Colon (tissue), 2 donors: ENCODE measurements around the gene PACRG.

ENCODE experiments used
- FAIRE-seq: peaks from 2 replicates; lab custom pipeline; 2012; peaks lifted over from hg19 to GRCh38; lab: Jason Lieb, UNC
- donor health status: control.
- donor health status: control.

PACRG gene

DNA sequence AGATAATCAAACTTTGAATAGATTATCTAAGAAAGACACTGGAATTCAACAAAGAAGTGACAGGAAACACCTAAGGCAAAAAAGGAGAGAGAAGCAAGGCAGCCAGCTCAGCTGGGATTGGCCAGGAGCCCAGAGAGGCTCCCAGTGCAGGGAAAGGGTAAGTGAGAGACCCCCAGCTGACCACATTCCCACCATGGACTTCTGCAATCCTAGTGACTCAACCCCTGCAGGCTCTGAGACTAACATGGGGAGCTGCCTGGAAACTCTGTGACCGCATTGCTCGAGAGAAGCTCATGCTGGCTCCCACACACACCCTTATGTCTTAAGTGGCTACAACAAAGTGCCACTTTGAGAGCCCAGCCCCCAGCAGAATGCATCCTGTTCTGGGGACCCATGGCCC is 215.1 kb downstream of the PACRG start:
- no peak for FAIRE-seq

DNA sequence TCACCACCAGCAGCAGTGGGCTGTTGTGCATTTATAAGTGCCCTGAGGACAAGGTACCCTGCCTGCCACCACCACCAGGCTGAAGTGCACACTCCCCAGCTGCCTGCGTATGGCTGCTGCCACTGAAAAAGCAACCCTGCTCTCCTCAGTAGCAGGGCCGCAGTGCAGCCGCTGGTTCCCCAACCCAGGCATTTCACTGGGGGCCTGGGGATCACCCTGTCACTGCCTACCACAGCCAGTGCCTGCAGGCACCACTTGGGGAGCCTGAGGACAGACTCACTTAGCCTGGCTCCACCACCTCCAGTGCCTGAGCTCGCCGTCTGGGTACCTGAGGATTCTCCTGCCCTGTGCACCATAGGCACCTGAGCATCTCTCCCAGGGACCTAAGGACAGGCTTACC is 215.6 kb downstream of the PACRG start:
- FAIRE-seq: no peak

DNA sequence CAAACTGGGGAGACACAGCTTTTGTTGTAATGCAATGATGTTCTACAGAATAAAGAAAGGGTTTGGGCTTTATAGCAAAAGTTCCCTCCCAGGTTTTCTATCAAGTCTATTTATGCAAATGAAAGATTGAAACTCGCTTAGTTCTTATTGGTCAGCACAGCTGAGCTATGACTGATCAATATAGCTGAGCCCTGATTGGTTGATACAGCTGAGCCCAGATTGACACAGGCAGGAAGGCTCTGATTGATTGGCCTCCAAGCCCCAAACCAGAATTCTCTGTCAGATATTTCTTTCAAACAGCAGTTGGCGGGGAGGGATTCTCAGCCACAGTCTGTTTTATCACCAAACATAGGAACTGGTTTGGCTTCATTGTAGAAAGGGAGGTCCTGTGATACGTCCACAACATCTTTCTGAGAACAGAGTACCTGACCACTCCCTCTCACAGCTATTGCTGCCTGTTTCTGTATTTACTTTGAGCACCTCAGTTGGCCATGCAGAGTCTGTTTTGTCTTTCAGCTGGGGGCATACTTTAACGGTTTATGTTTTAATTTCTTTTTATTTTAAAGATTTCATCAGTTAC is 223.5 kb downstream of the PACRG start:
- FAIRE-seq: no peak

DNA sequence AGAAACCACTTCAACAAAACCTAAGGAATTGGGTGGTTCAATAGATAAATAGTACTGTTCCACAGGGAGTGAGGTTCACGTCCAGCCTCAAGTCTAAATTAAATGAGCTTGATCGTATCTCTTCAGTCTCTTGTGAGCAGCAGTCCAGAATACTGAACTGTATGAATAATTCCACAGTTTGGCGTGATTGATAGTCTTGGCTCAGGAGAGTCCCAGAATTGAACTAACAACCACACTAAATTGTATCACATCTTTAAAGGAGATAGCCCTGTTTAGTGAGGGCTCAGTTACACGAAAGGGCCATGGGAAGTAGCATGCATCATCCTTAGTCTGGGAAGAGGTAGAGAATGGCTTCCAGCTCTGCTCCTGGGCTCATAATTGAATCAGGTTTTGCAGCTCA is 224.6 kb downstream of the PACRG start:
- no peak for FAIRE-seq

DNA sequence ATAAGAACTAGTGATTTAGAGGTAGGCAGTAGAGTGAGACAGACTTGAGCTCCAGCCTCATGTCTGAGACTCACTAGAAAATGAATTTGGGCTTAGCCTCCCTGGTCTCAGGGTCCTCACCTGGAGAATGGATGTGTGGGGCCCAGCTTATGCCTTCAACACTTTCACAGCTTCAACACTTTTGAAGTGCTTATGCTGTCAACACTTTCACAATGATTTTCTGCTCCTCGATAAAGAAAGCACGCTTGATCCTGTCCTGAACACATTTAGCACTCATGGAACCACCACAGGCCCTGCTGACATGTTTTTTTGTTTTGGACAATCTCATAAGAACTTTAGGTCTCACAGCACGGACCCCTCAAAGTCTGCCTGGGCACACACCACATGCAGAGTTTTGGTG is 229.3 kb downstream of the PACRG start:
- no peak for FAIRE-seq

DNA sequence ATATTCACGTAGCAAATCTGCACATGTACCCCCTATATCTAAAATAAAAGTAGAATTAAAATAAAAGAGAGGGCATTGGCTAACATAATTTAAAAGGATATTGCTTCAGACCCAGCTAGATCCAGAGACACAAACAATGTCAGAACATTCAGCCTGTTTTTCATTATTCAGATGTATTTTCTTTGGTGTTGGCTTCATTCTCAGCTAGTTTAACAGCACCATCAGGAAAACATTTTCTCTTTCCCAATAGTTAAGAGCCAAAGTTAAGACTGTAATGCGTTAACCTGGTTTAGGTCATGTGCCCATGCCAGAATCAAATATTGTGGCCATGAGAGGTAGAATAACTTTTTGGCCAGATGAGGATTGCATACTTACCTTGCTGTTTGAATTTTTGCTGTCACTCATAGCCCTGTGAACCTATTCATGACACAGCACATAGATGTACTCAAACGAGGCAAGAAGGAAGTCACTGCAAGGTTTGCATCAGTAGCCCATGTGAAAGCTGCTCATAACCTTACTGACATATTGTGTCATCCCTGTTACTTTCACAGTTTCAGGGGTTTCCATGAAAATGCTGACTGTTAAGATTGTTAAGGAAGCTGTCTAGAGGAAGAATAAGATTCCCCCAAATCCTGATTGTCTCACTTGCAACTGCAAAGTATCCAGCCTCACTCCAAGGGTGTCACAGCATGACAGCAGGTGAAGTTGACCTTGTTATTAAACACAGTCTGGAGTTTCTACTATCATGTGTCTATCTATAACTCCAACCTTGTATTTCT is 233.1 kb downstream of the PACRG start:
- no peak for FAIRE-seq

DNA sequence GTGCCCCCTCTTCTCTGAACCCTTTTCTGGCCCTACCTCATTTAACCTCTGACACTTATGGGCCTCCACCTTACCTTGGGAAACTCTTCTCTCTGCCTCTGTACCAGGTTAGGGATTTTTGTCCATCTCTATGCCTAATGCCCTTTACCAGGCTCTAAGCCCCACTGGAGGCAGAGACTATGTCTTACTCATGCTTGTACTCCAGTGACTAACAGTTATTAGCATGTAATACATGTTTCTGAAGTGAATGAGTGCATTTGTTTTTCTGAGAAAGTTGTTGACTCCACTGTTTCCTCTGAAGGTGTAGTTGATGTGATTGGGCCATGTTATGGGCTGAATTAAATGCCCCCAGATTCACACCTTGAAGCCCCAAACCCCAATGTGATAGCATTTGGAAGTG is 234.3 kb downstream of the PACRG start:
- no peak for FAIRE-seq

DNA sequence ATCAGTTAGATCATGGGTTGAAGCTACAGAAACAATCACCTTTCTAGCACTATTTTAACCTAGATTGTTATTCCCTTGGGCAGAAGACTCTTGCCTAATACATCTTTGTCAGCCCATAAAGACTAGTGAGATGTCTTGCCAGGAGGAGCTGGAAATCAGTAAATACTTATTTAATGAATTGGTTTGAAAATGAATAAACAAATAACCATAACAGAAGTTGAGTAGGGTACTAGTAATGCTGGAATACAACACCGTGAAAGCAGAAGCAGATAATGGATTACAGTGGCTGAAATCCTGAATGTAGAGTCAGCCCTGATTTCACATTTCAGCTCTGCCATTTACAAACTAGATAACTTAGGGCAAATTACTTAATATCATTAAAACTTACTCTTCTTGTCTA is 236.1 kb downstream of the PACRG start:
- FAIRE-seq: no peak

DNA sequence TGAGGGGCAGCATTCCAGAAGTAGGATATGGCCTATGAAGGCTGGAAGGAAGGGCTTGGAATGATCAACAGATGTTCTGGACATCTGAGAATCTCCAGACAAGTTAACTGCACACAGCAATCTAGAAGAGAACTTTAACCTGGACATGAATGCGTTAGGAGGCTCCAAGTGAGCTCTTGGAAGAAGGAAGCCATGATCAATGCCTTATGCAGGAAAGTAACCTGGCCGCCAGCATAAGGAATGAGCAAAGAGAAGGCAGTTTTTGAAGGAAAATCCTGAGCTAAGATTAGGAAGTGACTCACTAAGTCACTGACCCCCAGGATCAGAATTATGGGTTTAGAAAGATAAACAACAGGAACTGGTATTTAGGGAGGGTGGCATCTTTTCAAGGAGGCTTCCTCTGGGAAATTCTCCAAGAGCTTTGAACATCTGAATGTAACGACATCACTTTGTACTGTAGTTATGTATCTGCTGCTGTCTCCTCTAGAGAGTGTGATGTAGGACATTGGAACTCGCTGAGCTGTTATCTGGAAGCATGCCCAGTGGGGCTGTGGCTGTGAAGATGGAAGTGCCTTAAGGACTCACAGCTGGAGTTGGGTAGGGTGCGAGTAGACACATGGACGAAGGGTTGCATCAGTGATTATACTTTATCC is 236.8 kb downstream of the PACRG start:
- FAIRE-seq: no peak

DNA sequence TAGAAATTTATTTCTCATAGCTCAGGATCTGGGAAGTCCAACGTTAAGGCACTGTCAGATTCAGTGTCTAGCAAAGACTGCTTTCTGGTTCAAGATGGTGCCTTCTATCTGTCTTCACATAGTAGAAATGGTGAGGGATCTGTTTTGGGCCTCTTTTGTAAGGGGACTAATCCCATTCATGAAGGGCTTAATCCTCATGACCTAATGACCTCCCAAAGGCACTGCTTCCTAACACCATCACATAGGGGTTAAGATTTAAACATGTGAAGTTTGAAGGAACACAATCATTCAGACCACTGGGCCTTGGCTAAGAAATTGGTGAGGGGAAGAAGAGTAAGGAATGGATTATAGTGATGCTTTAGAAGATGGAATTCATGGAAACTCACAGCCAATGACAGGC is 237.6 kb downstream of the PACRG start:
- no peak for FAIRE-seq

DNA sequence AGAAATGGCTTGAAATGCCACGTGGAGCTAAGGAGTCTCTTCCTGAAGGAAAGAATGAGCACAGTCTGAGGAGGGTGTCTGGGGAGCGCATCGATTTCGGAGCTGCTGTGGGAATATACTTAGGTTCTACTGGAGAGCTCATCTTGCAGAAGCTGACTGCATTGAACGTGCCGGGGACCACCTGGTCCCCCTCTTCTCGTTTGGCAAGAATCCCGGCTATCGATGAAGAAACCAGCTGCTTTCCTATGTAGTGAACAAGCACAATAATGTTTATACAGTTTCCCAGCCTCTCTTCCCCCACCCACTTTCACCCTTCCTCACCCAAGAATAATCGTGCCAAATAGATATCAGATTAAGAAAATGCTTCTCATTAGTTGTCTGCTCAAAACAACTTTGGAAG is 242.5 kb downstream of the PACRG start:
- no peak for FAIRE-seq

DNA sequence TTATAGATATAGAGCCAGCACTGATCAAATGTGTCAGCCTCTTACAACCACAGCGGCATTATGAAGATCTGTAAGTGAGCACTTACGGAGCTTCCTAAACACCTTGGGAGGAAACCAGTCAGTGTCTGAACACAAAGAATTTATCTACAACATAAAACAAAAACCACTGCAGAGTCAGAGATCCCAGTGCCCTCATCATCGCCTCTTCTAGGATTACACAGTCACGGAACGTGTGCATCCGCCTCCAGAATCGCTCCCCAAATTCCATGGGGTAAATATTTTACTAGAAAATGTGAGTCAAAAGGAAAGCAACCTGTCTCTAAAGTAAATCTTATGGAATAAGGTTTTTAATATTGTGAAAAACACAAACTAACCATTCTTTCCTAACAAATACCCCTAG is 243.6 kb downstream of the PACRG start:
- no peak for FAIRE-seq

DNA sequence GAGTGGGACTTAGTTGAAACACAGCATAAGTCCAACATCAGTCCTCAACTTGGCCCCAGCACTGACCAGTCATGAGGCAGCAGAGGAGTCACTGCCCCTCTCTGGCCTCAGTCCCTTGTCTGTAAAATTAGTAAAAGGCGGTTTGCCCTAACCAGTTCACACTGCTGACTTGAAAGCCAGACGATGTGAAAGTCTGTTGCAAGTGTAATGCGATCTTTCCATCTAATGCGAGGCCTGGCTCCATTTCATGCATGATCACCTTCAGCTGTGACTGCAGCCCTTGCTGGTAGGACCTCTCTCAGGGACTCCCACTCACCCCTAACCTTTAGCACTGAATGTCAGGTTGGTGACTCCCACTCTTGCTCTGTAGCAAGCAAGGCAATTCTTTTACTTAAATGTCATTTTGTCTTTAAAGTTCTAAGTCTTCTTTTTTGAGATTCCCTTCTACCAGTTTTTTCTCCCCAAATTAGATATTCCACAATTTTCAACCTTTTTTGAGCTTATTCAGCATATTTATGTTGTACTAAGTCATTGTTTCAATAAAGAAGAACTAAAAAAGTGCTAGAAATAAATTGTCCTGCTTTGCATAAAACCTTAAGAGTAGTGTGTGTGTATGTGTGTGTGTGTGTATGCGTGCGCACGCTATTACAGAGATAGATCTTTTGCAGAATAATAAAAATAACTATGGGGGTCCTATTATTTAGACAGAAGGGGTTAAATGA is 245.5 kb downstream of the PACRG start:
- FAIRE-seq: no peak

DNA sequence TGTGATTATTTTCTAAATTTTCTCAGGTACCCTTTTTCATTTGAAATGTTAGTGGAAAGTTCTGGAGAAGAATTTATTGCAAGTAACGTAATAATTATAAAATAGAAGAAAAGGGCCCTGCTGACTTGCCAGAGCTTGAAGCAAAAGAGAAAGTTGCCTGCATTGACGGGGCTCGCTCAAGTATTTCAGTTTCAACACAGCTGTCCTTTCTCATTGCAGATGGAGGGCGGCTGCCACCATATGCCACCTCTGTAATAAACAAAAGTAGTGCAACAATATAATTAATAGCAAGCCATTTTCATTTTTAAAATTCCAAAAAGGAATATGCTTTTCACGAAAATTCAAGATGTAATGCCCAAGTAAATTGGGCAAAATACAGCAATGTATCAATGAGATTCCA is 246.2 kb downstream of the PACRG start:
- no peak for FAIRE-seq

DNA sequence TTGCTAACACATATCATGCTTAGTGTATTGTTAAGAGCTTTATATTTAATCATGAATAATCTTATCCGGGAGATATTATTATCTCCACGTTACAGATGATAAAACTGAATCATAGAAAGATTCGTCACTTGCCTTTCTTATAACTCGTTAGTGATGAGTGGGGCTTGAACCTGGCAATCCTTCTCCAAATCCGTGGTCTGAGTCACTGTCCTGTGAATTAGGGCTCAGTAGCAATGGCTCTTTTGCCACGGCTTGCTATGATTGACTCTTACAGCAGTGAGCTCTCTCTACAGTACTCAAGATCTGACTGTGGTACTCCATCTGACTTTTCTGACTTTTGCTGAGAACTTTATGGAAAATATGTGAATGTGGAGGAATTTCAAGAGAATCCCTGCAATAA is 246.9 kb downstream of the PACRG start:
- no peak for FAIRE-seq

DNA sequence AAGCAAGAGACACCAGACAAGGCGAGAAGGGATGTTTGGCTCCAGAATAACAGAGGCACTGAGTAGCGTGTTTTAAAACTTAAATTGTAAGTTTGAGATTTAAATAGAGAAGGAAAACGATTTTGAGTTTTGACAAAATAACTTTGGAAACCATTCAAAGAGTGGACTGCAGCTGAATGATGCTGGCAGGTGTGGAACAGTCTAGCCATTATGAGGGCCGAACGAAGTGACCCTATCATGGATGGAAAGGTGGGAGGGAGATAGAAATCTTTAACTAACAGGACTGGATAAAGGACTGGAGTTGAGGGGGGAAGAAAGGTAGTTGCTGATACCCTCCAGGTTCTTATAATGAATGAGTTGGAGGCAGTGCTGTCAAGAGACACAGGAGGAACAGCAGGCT is 248.4 kb downstream of the PACRG start:
- no peak for FAIRE-seq

DNA sequence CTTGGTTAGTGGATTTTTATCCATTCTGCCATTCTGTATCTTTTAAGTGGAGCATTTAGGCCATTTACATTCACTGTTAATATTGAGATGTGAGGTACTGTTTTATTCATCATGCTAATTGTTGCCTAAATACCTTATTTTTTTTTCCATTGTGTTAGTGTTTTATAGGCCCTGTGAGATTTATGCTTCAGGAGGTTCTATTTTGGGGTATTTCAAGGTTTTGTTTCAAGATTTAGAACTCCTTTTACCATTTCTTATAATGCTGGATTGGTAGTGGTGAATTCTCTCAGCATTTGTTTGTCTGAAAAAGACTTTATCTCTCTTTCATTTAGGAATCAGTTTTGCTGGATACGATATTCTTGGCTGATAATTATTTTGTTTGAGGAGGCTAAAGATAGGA is 255.5 kb downstream of the PACRG start:
- FAIRE-seq: peak; percentile 10

DNA sequence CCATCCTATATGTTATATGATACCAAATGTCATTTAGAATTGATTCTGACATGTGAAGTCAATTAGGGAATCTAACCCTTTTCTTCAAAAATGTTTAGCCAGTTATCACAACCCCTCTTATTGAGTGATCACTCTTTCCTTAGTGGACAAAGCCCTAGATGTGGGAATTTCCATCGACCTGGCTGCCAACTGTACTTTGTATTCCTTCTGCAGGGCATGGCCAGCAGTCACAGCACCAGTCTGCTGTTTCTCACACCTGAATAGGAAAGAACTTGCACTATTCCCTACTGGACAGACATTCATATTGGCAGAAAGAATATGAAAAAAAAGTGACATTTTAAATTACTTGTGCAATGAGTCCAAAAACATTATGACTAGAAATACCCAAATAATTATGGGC is 271.0 kb downstream of the PACRG start:
- no peak for FAIRE-seq

DNA sequence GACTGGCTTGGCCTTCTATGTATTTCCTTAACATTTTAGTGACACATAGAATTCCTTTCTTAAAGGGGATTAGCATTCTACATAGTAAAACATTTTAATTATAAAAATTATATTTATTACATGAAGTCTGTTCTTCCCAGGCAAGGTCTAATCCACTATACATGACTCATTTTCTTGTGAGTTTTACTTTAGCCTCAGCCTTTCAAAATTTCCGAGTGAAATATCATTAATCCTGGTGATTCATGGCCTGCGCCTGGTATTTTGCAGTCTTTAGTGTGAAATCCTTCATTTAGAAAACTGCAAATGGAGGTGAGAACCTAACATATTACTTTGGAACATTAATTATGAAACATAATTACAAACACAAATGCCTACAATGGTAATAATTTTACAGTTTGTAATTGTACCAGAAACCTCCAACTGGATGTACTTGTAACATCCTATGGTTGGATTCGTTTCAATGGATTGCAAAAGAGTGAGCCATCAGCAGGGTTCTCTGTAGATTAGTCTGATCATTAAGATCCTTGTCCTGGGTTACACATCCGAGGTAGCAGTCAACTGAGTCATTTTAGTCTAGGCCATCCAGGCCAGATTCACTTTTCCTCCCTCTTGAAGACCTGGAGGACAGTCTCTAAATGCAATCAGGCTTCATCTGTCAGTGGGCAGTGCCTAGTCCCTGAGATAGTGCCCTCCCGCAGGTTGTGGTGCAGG is 272.0 kb downstream of the PACRG start:
- no peak for FAIRE-seq

DNA sequence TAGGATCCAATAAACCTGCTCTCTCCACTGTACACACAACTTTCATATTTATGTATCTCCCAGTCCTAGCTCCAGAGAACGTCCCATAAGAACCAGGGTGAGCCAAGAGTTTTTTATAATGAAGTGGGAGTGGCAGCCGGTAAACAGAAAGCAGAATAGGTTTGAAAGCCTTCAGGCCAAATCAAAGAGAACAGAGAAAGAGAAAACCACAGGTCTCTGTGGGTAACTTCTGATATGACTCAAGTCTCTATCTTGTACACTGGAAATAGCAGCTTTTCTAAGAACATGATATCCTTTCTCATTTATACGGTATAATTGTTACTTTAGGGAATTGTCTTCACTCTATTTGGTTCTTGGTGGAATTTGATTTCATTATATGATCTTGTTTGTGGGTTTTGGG is 273.6 kb downstream of the PACRG start:
- no peak for FAIRE-seq

DNA sequence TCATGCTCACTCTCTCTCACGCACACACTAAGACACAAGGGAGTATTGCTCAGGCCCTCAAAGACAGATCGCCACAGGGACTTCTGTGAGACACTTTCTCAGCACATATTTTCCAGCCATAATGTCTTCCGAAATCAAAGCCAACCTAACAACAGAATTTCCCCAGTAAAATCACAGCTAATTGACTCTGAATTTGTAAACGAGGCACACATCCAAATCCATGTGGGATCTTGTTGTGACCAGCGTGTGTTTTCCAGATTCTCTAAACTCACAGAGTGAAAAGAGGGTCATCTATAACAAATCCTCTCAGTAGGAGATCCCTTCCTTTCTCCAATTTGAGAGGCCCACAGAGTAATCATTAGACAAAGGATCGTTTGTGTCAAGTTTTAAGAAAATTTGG is 280.4 kb downstream of the PACRG start:
- no peak for FAIRE-seq

DNA sequence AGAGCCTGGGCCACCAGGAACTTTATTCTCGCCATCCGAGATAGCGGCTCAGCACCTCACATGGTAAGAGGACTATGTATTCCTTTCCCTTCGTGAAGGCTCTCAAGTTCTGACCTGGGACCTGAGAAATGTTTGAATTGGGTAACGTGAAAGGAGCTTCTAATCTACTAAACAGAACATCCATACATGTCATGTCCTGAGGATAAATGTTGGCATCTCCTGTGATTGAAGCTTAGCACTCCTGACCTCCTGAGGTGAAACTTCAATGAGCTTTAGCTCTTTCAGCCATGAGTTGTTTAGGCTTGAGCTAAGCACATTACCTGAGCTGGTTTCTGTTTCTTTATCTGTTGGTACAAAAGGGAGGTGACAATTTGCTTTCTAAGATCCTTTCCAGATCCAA is 280.9 kb downstream of the PACRG start:
- FAIRE-seq: no peak
